GM18526 (cell line): ENCODE measurements around the gene VPS26C.

ENCODE experiments used
- POLR2A ChIP-seq: IDR thresholded peaks from 3 replicates; pipeline ENCODE4 v1.6.1; 2011; ENCODE audit not compliant: insufficient read length; ENCODE audit errors: extremely low read depth

VPS26C gene

GRCh38 chr21:37240978-37241377 is 26.2 kb downstream of the VPS26C start:
- no peak for TF ChIP-seq POLR2A

GRCh38 chr21:37237764-37238163 is 29.4 kb downstream of the VPS26C start:
- TF ChIP-seq POLR2A = no peak

GRCh38 chr21:37237346-37237745 is 29.8 kb downstream of the VPS26C start:
- no peak for TF ChIP-seq POLR2A

DNA sequence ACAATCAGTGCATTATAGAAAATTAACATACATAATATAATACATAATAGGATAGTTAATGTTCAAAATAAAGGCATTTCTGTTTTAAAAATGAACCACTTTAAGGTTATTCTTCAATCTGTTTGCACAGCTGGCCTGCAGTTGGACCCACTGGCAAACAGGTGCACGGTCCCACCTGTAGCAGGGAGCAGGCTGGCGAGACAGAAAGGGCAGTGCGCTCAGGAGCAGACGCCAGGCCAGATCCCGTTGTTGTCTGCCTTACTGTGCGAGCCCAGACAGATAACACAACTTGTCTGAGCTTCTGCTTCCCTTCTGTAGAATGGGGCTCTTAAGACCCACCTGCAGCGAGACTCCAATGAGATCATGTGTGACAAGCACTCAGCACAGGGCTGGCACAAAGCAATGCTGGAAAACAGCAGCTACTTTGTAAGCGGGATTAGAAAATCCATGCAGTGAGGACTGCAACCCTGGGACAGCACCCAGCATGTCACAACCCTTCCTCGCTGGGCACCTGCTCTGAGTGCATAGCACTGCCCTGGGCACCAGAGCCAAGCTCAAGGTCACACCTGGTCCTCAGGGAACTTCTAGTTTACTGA is 33.5 kb downstream of the VPS26C start:
- no peak for TF ChIP-seq POLR2A

- no peak for TF ChIP-seq POLR2A
Measured at GRCh38 chr21:37232274-37233018, 34.7 kb downstream of the VPS26C start.

DNA sequence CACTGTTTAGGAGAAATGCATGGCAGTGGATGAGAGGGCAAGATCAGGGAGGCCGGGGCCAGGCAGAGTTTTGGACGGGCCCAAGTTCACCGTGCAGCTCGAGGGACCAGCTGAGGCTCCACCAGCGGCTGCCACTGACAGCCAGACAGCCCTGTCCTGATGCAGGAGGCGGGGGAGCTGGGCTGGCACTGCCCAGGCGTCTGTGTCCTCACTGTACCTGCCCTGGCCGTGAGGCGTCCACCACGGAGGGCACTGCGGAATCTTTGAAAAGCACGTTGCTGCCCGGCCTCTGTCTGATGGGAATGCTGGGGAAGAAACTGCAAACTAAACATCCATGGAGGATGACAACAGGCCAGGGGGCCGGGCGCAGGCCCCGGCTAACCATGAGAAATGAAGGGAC is 35.5 kb downstream of the VPS26C start:
- TF ChIP-seq POLR2A = no peak

DNA sequence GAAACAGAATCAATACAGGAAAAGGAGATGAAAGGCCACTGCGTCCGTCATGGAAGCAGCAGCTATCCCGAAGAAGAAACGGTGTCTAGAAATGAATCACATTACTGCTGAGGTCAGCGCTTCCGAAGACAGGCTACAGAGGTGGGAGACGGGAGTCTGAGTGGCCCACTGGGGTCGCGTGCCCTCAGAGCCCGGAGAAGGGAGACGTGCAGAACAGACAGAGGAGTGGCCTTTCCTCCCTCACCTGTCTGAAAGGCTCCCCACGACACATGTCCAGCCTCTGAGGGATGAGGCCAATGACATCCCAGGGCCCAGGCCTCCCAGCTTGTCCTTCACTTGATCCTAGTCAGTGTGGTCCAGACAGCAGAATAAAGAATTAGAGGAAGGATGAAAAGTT is 35.9 kb downstream of the VPS26C start:
- no peak for TF ChIP-seq POLR2A

- TF ChIP-seq POLR2A = no peak
Measured at GRCh38 chr21:37230632-37231248, 36.4 kb downstream of the VPS26C start.

DNA sequence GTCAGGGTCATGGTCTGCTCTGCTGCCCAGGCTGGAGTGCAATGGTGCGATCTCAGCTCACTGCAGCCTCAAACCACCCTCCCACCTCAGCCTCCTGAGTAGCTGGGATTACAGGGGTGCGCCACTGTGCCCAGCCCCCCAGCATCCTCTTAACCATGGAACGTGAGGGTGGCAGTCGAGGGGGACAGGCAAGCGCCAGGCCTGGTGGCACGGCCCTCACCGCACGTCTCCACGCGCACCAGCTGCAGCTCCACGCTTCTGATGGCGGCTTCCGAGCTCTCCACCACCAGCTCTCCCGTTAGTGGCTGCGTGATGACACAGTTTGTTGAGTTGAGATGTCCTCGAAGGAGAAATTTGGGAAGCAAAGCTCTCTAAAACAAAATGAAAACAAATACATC is 39.1 kb downstream of the VPS26C start:
- no peak for TF ChIP-seq POLR2A

- no peak for TF ChIP-seq POLR2A
Measured at GRCh38 chr21:37227071-37228002, 39.8 kb downstream of the VPS26C start.

- TF ChIP-seq POLR2A = no peak
Measured at GRCh38 chr21:37226041-37226920, 40.9 kb downstream of the VPS26C start.

DNA sequence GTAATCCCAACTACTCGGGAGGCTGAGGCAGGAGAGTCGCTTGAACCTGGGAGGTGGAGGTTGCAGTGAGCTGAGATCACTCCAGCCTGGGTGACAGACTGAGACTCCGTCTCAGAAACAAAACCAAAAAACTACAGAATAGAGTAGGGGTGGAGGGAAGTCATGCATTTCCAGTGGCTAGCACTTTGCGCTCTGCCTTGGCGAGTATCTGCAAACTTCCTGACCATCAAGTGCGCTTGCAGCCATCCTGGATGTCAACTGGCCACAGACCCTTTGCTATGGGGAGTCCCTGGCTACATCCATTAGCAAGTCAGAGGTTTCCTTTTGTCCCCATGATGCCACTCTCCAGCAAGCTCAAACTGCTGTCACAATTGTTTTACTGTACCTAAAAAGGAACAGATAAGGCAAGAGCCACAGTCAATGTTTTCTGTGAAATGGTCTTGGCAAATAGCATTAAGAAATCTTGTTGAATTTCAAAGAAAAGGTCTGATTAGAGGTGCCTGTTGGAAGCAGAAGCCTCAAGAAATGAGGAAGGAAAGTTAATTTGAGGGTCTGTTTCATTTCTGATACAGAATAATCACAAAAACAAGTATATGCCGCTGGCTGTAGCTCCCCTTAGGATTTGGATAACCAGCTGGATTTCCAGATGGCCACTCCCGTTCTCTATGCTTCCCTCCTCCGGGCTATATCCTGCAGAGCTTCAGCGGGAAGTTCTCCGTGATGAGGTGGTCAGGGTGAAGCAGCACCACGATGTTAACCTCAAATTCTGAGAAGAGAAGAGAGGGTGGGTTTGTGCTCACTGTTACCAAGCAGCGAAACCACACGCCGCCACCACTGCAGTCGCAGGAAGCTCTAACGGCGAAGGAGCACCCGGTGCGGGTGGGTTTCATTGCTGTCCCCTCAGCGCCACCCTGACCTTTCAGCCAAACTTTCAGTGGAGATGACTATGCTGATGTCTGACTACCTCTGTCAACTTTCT is 42.0 kb downstream of the VPS26C start:
- no peak for TF ChIP-seq POLR2A

DNA sequence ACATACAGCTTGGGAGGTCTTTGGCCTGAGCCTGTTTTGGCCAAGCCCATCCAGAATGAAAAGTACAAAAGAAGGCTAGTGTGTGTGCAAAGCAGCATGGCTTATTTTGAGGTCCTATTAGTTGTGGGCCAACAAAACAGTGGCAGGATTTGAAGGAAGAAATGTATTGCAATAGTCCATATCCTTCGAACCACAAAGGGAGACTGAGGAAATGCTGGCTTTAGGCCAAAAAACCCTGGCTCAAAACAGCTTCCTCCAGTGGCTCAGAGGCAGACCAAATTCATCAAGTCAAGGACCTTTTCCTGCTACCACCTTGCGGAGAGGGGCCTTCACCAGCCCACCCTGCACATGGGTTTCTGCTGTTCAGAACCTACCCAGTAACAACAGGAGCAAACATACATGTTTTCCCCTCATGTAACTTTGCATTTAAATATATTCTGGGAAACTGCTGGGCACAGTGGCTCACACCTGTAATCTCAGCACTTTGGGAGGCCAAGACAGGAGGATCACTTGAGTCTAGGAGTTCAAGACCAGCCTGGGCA is 43.3 kb downstream of the VPS26C start:
- no peak for TF ChIP-seq POLR2A

DNA sequence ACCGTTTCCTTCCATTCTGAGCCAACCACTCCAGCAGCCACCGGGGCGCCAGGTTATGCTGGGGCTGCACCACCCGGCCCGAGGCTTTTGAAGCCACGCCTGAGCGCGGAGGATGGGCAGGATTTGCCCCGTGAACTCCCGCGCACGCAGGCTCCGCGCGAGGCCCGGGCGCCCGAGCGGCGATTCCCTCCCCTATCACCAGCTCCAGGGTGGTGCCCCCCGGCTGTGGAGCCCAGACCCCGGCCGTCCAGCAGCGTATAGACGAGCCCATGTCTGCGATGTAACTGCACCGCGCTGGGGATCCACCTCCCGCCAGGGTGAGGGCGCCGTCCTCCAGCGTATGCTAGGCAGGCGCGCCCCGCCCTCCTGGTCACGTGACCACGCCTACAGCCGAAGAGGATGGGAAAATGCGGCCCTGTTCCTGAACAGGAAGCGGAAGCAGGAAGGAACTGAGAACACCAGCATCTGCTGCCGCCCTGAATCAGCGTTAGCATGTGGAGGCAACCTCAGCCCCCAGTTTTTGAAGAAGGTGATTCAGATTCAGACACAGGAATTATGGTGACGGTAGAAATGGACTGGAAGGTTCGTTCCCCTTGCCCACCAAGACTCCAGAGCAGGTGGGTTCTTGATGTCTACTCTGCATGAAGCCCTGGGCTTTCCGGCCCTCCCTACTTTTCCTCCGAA is 46.0 kb downstream of the VPS26C start:
- peak; percentile 89 for TF ChIP-seq POLR2A
